PC-9 (cell line): ENCODE results near the gene C1QL2. TPM values are rescaled to one million over a fixed set of nuclear protein-coding genes. Genes with fewer than 3 reads are reported as not detected.
A peak's percentile ranks its signal among the peaks of the same experiment; 100 is the strongest.

Source experiments
- BruUV-seq: library from RNA; stranded (reverse); fragments of 400-500 nt; replicated peaks from 2 replicates; lab custom pipeline; 2021; lab: Mats Ljungman, UMichigan
- CTCF ChIA-PET: fragments of 300-600 bp; sonication (Branson Sonifier 250); formaldehyde crosslinking; loops from one replicate; lab custom pipeline; 2022; ENCODE audit warnings: antibody characterized with exemption; lab: Charles Lee
- POLR2A ChIA-PET: fragments of 300-600 bp; sonication (Branson Sonifier 250); formaldehyde crosslinking; loops from one replicate; lab custom pipeline; 2022; ENCODE audit warnings: antibody characterized with exemption; ENCODE audit not compliant: unreplicated experiment; lab: Charles Lee
- DNase-seq, 2 experiments: peaks; one replicate each; pipeline versions ENCODE4 v3.0.0 to v3.0.0-alpha.2; 2015 to 2022; ENCODE audit warnings: mixed read lengths in 1 of 2
- H2AFZ ChIP-seq: fragments of 200-600 bp; sonication (generic); 2 replicates; pipeline ENCODE4 v1.8.1; 2017; ENCODE audit warnings: antibody characterized with exemption
- H3F3A ChIP-seq: fragments of 200-600 bp; sonication (generic); 2 replicates; pipeline ENCODE4 v1.8.1; 2017; ENCODE audit warnings: antibody characterized with exemption, mild to moderate bottlenecking, low read depth; ENCODE audit not compliant: insufficient read depth
- H3K27ac ChIP-seq: fragments of 200-600 bp; sonication (generic); 2 replicates; pipeline ENCODE4 v1.6.1; 2016; ENCODE audit warnings: mixed run types
- H3K27me3 ChIP-seq: fragments of 200-600 bp; sonication (generic); 2 replicates; pipeline ENCODE4 v1.6.1; 2016; ENCODE audit warnings: low read depth, mixed run types; ENCODE audit not compliant: insufficient read depth
- H3K36me3 ChIP-seq: fragments of 200-600 bp; sonication (generic); 2 replicates; pipeline ENCODE4 v1.6.1; 2016; ENCODE audit warnings: low read depth, mixed run types
- H3K4me1 ChIP-seq: fragments of 200-600 bp; sonication (generic); replicated peaks from 2 replicates; pipeline ENCODE4 v1.6.1; 2016; ENCODE audit warnings: mixed run types; ENCODE audit not compliant: insufficient read depth
- H3K4me2 ChIP-seq: fragments of 200-600 bp; sonication (generic); 2 replicates; pipeline ENCODE4 v1.6.1; 2017; ENCODE audit warnings: mixed run types
- H3K4me3 ChIP-seq: fragments of 200-600 bp; sonication (generic); 2 replicates; pipeline ENCODE4 v1.6.1; 2016; ENCODE audit warnings: mixed run types
- H3K79me2 ChIP-seq: fragments of 200-600 bp; sonication (generic); 2 replicates; pipeline ENCODE4 v1.6.1; 2017; ENCODE audit warnings: low read depth, mixed run types
- H3K9me2 ChIP-seq: fragments of 200-600 bp; sonication (generic); 2 replicates; pipeline ENCODE4 v1.8.1; 2017; ENCODE audit warnings: mild to moderate bottlenecking; ENCODE audit not compliant: insufficient read depth
- H3K9me3 ChIP-seq: fragments of 200-600 bp; sonication (generic); 2 replicates; pipeline ENCODE4 v1.8.1; 2016; ENCODE audit warnings: low read depth; ENCODE audit not compliant: insufficient read depth
- H4K20me1 ChIP-seq: fragments of 200-600 bp; sonication (generic); 2 replicates; pipeline ENCODE4 v1.8.1; 2017; ENCODE audit not compliant: insufficient read depth
- CTCF ChIP-seq: fragments of 200-600 bp; sonication (generic); conservative IDR thresholded peaks from 2 replicates; pipeline ENCODE4 v1.6.1; 2017; ENCODE audit warnings: mixed run types, antibody characterized with exemption, mild to moderate bottlenecking, moderate library complexity
- EZH2 ChIP-seq: fragments of 200-600 bp; sonication (generic); IDR thresholded peaks from 2 replicates; pipeline ENCODE4 v1.8.0; 2017; ENCODE audit warnings: antibody characterized with exemption, low read depth
- intact Hi-C: fragments of 100-400 bp; cut with micrococcal nuclease; formaldehyde crosslinking; loops from one replicate; pipeline ENCODE4 v1.10.0; 2022; ENCODE audit not compliant: unreplicated experiment
- total RNA-seq: library from RNA; stranded (reverse); gene quantifications from 2 replicates; pipeline ENCODE4 v1.2.3, GENCODE V29; 2021

C1QL2 gene
- total RNA-seq, 1 experiment from 2014 or later, result not detected

DNA sequence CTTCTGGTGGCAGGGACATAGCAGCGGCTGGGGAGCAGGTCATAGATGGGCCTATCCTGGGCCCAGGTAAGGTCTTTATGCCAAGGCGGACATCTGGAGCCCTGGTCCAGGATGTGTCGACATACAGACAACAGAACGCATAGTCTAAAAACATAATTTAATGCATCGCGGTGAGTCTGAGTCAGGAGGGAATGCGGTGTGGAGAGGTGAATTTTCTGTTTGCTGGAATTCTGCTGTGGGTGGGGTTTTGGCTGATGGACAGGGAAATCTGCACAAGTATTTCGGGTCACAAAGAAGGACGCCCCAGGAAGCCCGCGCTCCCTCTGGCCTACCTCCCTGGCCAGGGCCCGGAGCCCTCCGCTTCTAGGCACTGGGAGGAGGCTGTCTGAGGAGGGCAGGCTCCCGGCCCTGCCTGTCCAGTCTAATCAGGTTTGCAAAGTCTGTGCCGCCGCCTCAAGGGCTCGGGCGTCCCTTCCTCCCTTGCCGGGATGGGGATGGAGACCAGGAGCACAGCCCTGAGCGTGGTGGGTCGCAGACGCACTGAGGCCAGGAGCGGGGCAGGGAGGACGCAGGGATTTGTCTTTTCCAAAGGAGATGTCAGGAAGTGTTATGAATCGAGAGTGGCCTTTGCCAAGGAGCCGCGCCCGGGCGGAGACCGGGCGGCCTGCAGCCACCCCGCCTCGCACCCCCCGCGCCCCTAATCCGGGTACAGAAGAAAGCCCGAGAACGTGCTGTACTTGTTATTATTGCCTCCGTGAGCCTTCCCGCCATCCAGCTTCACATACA lies 2.3 kb downstream of the C1QL2 start:
- H3K27me3 ChIP-seq, result peaks cover 11% of the 10 kb centered on the region; the same call in 1 of the 2 replicates

GRCh38 chr2:119155633-119156032 lies 2.9 kb downstream of the C1QL2 start:
- H2AFZ ChIP-seq, result no peak overlapping the region
- no peaks in the 10 kb centered on the region for H3K9me3 ChIP-seq
- TF ChIP-seq CTCF (no peak), EZH2 (no peak)
- H3K27me3 ChIP-seq, result peaks cover 13% of the 10 kb centered on the region; the same call in 1 of the 2 replicates
- H3K79me2 ChIP-seq, result no peaks in the 10 kb centered on the region
- H3K4me1 ChIP-seq, result no peaks in the 10 kb centered on the region
- H3K4me3 ChIP-seq, result no peak overlapping the region
- intact Hi-C loops, result no loop called here
- no peaks in the 10 kb centered on the region for H3K9me2 ChIP-seq
- H3K27ac ChIP-seq, result no peak overlapping the region
- no peak overlapping the region for H3K4me2 ChIP-seq
- ChIA-PET CTCF (no interaction called here), POLR2A (no interaction called here)
- no peaks in the 10 kb centered on the region for H4K20me1 ChIP-seq
- H3K36me3 ChIP-seq, result no peaks in the 10 kb centered on the region
- no peak for DNase-seq
- no TSS peak for BruUV-seq
- H3F3A ChIP-seq, result no peaks in the 10 kb centered on the region

More for the DNA sequence above, 2.3 kb downstream of the C1QL2 start:
- BruUV-seq, result no TSS peak
- Histone ChIP-seq H3K36me3 (no peaks in the 10 kb centered on the region), H3F3A (no peaks in the 10 kb centered on the region), H3K4me1 (no peaks in the 10 kb centered on the region), H4K20me1 (no peaks in the 10 kb centered on the region), H3K9me2 (no peaks in the 10 kb centered on the region), H3K4me3 (no peak overlapping the region; the same call in 1 of the 2 replicates), H3K79me2 (no peaks in the 10 kb centered on the region), H3K27ac (no peak overlapping the region), H3K9me3 (no peaks in the 10 kb centered on the region), H3K4me2 (peak overlapping the region; percentile 37), H2AFZ (no peak overlapping the region)
- no peak for DNase-seq
- intact Hi-C loops, result no loop called here
- ChIA-PET CTCF (no interaction called here), POLR2A (no interaction called here)
- TF ChIP-seq CTCF, result no peak

GRCh38 chr2:119154076-119154475 lies 4.5 kb downstream of the C1QL2 start:
- TF ChIP-seq CTCF, result no peak
- TF ChIP-seq EZH2, result no peak
- intact Hi-C loops, result no loop called here
- BruUV-seq, result no TSS peak
- no peak overlapping the region for H3K27ac ChIP-seq
- no peaks in the 10 kb centered on the region for H3K9me3 ChIP-seq
- no peak for DNase-seq
- ChIA-PET POLR2A (no interaction called here), CTCF (no interaction called here)
- H3K79me2 ChIP-seq, result no peaks in the 10 kb centered on the region
- no peaks in the 10 kb centered on the region for H4K20me1 ChIP-seq
- no peaks in the 10 kb centered on the region for H3K36me3 ChIP-seq
- no peak overlapping the region for H2AFZ ChIP-seq
- H3K4me2 ChIP-seq, result no peak overlapping the region
- no peaks in the 10 kb centered on the region for H3K9me2 ChIP-seq
- no peaks in the 10 kb centered on the region for H3F3A ChIP-seq
- H3K4me1 ChIP-seq, result no peaks in the 10 kb centered on the region
- H3K27me3 ChIP-seq, result peaks cover 23% of the 10 kb centered on the region; the same call in 1 of the 2 replicates
- H3K4me3 ChIP-seq, result no peak overlapping the region
